HL-60/S4 treated with retinoic acid at 250 ng/mL for 4 days and 3 days (cell line): ENCODE data around the gene RALY.

Experiments used
- in situ Hi-C: fragments of 300-500 bp; cut with MboI; formaldehyde crosslinking; loops from 2 replicates; pipeline ENCODE4 v1.7.0; 2022; ENCODE audit warnings: low sequenced_read_pairs

Gene RALY

GRCh38 chr20:34074101-34074760 is 80.5 kb downstream of the RALY start:
- in situ Hi-C loops = no loop called here

DNA sequence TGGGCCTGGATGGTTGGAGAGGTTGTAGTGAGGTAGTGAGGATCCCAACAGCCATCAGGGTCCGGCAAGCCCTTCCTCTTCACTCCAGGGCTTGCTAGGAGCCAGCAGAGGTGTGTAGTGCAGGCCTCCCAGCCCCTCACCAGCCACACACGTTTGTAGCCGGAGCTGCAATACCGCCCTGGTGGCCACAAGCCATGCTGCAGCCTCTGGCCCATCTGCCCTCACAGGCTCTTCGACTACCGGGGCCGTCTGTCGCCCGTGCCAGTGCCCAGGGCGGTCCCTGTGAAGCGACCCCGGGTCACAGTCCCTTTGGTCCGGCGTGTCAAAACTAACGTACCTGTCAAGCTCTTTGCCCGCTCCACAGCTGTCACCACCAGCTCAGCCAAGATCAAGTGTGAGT is 81.9 kb downstream of the RALY start:
- in situ Hi-C loops = no loop called here

DNA sequence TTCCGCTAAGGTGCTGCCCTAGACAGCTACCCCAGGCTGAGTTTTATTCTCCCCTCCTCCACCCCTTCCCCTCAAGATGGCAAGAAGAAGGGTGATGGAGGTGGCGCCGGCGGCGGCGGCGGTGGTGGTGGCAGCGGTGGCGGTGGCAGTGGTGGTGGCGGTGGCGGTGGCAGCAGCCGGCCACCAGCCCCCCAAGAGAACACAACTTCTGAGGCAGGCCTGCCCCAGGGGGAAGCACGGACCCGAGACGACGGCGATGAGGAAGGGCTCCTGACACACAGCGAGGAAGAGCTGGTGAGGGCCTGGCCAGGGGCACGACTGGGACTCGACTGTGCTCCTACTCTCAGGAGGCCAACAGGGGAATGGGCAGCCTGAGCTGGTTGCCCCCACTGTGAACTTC is 83.2 kb downstream of the RALY start:
- in situ Hi-C loops = no loop called here

DNA sequence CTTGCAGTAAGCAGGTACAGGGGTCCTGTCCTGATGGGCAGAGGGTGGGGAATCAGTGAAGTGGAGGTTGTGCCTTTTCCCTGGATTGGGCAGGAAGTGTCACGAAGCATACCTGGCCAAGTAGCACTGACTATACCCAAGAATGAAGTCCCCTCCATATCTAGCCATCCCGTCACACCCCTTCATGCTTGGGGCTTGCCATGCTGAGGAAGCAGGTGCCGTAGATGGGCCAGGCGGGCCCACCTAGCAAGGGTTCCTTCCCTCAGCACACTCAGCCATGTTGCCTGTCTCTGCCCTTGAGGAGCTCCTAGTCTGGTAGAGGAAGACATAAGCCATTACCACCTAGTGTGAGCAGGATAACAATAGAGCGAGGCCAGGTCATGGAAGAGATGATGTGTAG is 84.8 kb downstream of the RALY start:
- in situ Hi-C loops = no loop called here

DNA sequence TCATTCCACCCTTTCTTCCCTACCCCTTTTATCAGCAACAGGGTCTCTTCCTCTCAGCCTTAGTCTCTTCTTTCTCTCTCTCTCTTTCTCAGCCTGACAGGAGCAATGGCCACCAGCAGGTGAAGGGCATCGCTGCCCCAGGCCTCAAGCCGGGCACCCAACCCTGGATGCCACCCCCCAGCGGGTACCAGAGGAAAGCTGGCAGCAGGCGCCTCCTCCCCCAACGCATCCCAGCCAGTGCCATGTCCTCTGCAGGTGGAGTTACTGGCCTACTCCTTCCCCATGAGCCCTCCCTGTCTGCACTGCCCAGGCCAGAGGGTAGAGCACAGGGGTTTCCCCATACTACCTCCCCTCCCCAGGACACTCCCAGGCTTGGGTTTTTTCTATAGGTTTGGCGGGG is 86.1 kb downstream of the RALY start:
- in situ Hi-C loops = no loop called here

GRCh38 chr20:34082232-34082887 is 88.6 kb downstream of the RALY start:
- in situ Hi-C loops = no loop called here

- in situ Hi-C loops = no loop called here
These were observed 89.4 kb downstream of the RALY start for GRCh38 chr20:34083137-34083536.

GRCh38 chr20:34083781-34084180 is 90.1 kb downstream of the RALY start:
- in situ Hi-C loops = no loop called here

DNA sequence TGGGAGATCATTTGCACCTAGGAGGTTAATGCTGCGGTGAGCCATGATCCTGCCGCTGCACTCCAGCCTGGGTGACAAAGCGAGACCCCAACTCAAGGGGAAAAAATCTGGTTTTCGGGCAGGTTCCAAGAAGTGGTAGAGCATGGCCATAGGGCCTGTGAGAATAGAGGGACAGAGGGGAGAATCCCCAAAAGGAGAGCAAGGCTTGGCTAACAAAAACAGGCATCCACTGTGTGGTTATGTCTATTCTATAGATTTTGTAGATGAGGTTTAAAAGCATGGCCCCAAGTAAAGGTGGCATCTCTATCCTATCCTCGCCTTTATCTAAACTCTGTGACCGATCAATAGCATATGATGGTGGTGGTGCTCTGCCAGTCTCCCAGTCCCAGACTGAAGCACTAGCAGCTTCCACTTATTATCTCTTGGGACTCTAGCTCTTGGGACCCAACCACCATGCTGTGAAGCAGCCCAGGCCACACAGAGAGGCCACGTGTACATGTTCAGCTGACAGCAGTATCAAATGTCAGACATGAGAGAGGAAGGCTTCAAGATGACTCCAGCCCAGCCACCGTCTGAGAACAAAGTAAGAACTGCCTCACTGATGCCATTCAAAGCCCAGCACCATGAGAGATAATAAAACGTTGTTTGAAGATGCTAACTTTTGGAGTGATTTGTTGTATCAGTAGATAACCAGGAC is 90.7 kb downstream of the RALY start:
- in situ Hi-C loops = no loop called here

DNA sequence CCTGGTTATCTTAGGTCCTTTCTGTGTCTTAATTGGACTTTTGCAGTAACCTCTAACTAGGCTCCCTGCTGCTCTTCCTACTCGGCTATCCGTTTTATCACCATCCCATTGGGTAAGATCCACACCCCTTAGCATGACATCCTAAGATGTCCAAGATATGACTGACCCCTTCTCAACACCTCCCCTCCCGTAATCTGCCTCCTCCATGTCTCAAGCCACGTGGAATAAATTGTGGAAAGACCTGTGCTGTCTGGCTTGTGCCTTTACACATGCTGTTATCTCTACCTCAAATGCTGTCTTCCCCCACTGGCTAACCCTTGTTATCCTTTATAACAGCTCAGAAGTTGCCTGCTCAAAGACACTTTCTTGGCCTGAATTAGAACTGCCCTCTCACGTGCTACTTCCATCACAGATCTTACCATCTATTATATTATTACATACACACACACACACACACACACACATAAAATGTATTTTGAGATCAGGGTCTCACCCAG is 91.9 kb downstream of the RALY start:
- in situ Hi-C loops = no loop called here

- in situ Hi-C loops = no loop called here
These were observed 94.8 kb downstream of the RALY start for GRCh38 chr20:34088305-34089174.

- in situ Hi-C loops = no loop called here
These were observed 95.4 kb downstream of the RALY start for GRCh38 chr20:34089175-34089479.

DNA sequence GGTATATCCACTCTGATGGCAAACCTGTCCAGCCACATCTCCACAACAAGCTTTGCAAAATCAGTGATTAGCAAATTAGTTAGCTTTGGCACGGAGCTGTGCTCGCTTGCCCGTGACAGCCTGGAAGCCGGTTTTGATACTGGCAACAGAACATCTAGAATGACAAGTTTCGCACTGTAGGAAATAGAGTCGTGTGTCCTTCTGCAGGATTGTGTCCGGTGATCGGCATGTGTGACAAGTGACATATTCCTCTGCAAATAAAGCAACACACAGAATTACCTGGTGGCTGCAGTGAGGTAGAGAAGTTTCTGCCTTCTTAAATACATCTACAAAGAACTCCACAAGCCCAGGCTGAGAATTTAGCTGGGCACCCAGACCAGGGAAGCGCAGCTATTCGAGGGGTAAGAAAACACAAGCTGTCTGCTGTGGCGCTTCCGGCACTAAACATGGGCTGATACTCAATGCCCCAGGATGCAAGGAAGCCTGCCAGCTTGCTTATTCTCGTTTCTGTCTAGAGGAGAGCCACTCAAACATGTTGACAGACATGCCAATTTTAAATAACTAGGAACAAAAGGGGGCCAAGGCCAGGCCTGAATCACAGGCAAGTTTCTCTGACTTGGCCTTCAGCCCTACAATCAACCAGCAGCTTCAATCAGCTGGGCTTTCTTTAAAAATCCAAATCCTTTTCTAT is 96.1 kb downstream of the RALY start:
- in situ Hi-C loops = no loop called here

DNA sequence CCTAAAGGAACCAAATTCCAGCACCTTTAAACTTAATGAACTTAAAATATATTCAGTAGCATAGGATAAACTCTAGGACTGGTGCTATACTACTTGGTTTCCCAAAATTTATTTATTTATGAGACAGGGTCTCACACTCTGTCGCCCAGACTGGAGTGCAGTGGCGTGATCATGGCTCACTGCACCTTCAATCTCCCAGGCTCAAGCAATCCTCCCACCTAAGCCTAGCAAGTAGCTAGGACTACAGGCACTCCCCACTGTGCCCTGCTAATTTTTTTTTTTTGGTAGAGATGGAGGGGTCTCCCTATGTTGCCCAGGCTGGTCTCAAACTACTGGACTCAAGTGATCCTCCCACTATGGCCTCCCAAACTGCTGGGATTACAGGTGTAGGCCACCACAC is 96.9 kb downstream of the RALY start:
- in situ Hi-C loops = no loop called here

- in situ Hi-C loops = no loop called here
These were observed 98.0 kb downstream of the RALY start for GRCh38 chr20:34091637-34092200.

DNA sequence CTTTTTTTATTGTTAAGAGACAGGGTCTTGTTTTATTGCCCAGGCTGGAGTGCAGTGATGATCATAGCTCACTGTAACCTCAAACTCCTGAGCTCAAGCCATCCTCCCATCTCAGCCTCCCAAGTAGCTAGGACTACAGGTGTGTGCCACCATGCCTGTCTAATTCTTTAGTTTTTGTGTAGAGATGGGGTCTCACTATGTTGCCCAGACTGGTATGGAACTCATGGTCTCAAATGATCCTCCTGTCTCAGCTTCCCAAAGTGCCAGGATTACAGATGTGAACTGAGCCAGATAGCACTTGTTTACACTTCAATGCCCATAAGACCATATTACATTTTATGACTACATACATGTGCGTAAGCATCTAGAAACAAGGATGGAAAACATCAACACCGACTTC is 100.2 kb downstream of the RALY start:
- in situ Hi-C loops = no loop called here

DNA sequence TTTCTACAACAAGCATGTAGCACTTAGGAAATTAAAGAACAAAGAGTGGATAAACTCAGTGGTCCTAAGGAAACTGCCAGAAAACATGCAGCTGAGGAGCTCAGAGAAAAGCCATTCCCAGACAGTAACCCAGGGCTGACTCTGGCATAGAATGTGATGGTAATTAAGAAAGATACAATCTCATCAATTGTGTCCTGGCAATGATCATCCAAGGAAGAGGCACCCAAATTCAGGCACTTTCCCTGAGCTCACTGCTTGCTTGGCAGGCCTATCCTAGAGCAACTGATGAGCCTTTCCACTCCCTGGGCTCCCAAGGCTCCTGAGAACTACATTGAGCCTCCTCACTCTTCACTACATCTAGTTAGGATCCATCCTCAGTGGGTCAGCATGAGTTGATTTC is 102.1 kb downstream of the RALY start:
- in situ Hi-C loops = no loop called here

GRCh38 chr20:34096699-34097444 is 103.2 kb downstream of the RALY start:
- in situ Hi-C loops = no loop called here

- in situ Hi-C loops = no loop called here
These were observed 104.9 kb downstream of the RALY start for GRCh38 chr20:34098570-34098969.

DNA sequence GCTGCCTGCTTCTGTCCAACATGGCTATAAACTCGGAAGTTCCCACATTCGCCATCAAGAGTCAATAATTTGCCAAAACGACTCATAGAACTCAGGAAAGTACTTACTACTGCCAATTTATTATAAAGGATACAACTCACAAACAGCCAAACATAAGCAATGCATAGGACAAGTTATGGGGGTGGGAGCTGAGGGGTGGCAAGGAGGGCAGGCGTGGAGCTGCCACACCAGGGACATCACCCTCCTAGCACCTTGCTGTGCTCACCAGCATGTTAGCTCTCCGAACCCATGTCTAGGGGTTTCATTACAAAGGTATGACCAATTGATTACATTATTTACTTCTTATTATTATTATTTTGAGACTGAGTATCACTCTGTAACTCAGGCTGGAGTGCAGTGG is 106.0 kb downstream of the RALY start:
- in situ Hi-C loops = no loop called here
